Stimulated activated CD4-positive, alpha-beta T cell treated with anti-CD3 and anti-CD28 coated beads, Interleukin-12 subunit alpha, Interleukin-12 subunit beta, amount 100 ng/mL, for 48 hours (primary cell): ENCODE results near the gene HHIP.
"Not testable (repeated sequence)": the region's sequence is repeated elsewhere in the genome, so short reads cannot be mapped to it uniquely, and the experiment has no call there.

ENCODE experiments used
- DNase-seq, 3 donors: peaks; one replicate each; pipeline ENCODE4 v3.0.0-alpha.2; 2020; ENCODE audit warnings: low read depth in 2 of 3, low spot score in 1 of 3

The HHIP gene

DNA sequence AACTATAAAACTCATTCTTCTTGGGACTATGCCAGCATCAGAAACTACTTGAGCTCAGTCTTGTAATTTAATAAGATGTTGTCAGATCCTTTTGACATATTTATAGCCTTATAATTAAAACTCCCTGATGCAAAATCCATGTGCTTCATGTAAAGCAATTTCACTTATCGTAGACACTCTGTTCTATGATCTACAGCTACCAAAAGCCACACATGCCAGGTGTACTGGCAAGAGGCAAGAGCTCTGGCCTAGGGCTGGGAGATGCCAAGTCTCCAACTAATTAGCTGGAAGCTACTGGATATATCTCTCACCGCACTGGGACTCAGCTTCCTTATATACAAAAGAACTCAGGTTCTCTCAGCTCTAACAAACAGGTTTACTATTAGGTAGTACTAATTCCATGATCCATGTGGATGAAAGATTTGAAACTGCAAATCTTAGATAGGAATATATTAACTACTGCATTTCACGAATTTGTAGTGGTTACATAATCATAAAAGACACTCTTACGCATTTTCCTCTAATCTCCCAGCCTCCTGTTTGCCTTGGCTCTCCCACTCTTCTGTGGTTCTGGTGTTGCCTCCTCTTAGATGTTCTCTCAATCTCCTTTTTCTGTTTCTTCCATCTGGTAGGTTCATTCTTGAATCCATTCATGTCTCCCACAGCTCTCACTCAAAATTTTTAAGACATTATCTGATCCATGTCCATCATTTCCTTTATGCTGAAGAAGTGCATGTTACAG lies 103.0 kb downstream of the HHIP start:
- no peak for DNase-seq

DNA sequence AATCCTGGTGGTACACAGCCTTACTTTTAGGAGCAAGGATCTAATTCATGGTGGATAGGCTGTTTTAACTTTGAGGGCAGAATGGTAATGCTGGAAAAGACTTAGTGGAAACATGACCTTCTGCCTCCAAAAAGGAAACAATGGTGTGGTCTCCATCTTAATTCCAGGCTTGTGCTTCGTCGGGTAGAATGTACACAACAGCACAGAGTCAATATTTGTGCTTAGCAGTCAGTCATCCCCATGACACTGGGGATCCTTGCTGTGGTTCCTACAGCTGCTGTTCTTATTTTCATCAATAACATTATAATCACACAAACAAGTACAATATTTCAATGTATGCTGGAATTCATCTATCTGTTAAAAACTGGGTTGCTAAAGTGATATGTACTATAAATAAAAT lies 104.4 kb downstream of the HHIP start:
- DNase-seq: no peak

DNA sequence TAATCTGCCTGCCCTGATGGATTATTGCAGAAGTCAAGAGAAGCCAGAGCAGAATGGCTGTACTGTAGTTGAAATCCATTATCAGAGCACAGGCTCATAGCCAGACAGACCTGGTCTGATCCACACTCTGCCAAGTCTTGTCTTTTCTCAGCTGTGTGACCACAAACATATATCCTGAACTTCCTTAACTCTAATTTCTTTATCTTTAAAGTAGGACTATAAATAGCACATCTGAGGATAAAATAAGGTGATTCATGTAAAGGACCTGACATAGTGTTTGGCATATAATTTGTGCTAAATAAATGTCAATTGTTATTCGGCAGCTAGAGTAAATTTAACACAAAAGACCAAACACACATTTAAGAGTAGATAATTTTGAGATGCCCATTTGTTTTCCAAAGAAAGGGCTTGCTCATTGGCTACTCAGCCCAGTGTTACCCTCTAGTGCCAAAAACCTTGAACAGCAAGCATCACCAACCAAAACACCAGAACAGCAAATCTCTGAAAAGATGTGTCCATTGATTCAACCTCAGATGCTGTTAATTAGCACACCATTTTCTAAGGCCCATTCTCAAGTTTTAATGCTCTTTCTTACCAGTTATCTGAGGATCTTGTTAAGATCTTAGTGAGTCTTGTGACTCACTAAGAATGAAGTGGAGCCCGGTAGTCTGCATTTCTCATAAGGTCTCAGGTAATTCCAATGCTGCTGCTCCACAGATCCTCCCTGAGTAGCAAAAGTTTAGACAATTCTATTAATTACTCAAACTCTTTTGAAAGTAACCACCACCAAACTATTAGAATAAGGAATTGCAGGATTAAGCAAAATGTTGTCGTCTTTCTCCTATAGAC lies 108.8 kb downstream of the HHIP start:
- DNase-seq: no peak

DNA sequence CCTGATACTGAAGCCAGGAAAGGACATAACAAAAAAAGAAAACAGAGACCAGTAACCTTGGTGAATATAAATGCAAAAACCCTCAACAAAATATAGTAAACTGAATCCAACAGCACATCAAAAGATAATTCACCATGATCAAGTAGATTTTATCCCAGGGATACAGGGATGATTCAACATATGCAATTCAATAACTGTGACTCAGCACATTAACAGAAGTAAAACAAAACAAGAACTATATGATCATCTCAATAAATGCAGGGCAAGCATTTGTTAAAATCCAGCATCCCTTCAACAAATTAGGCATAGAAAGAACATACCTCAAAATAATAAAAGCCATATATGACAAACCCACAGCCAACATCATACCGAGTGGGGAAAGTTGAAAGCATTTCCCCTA lies 112.0 kb downstream of the HHIP start:
- DNase-seq: no peak

DNA sequence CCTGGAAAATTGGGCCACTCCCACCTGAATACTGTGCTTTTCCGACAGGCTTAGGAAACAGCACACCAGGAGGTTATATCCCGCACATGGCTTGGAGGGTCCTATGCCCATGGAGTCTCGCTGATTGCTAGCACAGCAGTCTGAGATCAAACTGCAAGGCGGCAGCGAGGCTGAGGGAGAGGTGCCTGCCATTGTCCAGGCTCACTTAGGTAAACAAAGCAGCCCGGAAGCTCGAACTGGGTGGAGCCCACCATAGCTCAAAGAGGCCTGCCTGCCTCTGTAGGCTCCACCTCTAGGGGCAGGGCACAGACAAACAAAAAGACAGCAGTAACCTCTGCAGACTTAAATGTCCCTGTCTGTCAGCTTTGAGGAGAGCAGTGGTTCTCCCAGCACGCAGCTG lies 122.9 kb downstream of the HHIP start:
- not testable (repeated sequence) for DNase-seq

DNA sequence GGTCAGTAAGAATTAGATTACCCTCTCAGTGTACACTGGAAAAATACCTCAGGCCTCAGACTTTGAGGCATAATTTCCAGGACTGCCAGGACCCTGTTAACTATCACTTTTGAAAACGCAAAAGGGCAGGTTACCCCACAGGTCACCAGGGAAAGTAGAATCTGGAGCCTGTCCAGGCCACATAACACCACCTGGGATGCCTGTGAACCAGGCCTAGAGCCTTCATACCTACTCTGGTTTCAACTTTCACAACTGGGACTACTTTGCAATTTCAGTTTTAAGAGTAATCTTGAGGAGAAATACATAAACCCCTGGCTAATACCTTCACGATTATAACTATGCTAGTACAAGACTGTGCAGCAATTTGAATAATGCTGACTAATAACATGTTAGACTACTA lies 132.4 kb downstream of the HHIP start:
- DNase-seq: no peak

DNA sequence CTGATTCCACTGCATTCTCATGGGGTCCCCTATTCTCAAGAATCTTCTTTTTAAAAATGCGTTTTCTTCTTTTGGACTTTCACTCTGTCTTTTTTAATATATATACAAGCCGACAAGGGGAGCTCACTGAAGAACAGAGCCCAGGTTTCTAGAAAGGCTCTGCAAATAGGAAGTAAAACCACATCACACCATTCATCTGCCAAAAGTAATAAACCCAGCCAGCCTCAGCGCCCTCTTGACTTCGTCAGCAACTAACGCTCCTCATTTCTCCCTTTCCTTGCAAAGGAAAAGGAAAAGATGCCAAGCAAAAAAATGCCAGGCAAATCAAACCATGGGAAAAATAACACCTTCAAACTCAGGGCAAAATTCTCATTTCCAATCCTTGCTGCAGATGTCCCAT lies 136.4 kb downstream of the HHIP start:
- no peak for DNase-seq

DNA sequence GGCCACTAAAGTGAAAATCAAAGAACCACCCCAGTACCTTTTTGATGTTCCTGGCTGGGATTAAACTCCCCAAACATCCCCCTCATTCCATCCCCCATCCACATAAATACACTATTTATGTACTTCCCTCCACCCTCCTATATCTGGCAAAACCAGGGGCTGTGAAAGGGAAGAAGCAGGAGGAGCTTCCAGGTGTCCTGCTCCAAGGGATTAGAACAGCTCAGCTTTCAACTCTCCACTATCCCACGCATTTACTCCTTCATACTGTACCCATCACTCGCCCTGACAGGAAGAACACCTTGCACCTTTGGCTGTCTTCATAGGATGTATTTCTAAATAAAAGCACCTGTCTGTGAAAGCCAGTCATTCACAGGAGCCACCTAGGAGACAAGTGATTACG lies 140.0 kb downstream of the HHIP start:
- DNase-seq: no peak

DNA sequence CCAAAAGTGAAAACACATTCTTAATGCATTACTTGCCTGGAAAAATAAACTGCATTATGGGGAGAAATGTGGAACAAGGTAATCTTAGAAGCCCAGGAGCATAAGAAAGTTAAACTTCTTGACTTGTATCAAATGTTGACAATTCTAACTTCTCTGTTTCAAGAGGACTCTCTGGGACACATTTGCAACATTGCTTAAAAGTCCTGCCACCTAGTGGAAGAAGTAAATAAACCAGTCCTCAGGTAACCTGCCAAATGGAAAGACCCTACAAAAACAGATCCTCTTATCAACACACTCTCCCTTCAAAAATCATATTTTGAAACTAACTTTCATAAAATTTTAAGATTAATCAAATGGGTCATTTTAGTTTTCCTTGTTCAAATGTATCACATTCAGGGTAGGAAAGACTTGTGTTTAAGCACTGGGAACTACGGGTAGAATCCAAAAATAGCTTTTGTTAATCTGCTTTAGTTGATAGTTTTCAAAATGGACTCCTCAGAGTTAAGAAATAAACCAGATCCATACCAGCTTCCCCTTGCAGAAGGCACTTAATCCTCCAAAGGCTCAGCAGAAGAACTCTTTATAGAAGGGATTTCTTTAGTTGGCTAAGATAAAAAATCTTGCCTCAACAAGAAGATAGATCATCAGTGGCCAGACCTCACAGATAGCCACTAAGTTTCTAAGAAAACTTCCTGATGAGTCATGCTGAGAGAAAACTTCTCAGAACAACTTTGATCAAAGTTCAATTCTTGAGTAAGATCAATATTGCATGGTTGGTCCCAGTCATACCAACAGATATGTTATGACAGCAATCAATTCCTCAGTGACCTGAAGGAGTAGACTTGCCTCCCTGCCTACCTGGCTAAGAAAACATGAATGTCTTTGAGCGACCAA lies 141.7 kb downstream of the HHIP start:
- DNase-seq: no peak

DNA sequence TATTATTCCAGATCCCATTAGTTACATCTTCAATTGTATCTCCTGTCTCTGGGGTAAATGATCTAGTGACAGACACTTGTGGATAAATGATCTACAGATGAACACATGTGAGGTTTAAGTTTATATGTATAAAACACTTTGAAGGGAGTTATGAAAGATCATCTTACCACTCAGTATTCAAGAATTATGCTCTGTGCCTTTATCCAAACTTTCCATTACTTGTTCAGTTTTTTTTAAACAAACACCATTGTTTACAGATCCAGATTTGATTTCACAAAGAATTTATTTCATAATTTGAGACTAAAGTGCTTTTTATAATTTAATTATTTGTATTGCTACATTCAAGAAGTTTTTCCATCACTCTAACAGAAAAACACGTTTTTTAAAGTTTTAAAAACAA lies 142.5 kb downstream of the HHIP start:
- no peak for DNase-seq

DNA sequence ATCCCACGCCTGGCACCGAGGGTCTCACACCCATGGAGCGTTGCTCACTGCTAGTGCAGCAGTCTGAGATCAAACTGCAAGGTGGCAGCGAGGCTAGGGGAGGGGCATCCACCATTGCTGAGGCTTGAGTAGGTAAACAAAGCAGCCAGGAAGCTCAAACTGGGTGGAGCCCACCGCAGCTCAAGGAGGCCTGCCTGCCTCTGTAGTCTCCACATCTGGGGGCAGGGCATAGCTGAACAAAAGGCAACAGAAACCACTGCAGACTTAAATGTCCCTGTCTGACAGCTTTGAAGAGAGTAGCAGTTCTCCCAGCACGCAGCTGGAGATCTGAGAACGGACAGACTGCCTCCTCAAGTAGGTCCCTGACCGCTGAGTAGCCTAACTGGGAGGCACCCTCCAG lies 146.0 kb downstream of the HHIP start:
- not testable (repeated sequence) for DNase-seq
